Fibroblast of upper back skin (primary cell): ENCODE results near the gene MKNK2.
A peak's percentile ranks its signal among the peaks of the same experiment; 100 is the strongest.

Experiments used
- DNase-seq: peaks from one replicate; pipeline ENCODE4 v3.0.0-alpha.2; 2013

MKNK2 gene

GRCh38 chr19:2021453-2022140 is 29.4 kb downstream of the MKNK2 start:
- no peak for DNase-seq

GRCh38 chr19:2018752-2019151 is 32.3 kb downstream of the MKNK2 start:
- DNase-seq, result no peak

DNA sequence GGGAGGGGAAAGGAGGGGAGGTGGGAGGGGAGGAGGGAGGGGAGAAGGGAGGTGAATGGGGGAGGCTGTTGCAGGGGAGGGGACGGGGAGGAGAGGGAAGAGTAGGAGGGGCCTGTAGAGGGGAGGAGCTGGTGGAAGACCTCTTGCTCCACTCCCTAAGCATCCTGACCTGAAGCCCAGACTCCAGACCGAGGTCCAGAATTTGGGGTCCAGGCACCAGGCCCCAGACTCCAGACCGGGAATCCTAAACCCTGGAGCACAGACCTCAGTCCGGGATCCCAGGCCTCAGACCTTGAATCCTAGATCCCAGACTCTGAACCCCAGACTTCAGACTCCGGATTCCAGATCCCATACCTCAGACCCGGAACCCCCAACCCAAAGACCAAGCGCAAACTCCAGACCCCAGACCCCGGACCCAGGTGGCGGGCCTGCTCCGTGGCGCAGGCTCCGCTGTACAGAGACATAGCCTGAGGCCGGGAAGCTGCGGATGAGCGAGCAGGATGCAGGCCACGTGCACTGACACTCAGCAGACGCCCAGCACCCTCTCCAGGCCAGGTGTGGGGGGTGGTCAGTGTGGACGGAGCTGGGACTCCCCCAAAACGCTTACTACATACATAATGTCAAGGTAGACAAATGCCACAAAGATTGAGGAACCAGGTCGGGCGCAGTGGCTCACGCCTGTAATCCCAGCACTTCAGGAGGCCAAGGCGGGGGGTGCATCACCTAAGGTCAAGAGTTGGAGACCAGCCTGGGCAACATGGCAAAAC is 34.8 kb downstream of the MKNK2 start:
- peak; percentile 84 for DNase-seq

- peak; percentile 73 for DNase-seq
These were observed 35.5 kb downstream of the MKNK2 start, which contains the start of gene BTBD2 for GRCh38 chr19:2015608-2015950. Gene BTBD2, minus strand, starts transcription at chr19:2015714. Its CDS starts 11 bp downstream, at chr19:2015703.

GRCh38 chr19:2014731-2015607 is 36.1 kb downstream of the MKNK2 start:
- no peak for DNase-seq

GRCh38 chr19:2014131-2014571 is 36.9 kb downstream of the MKNK2 start:
- no peak for DNase-seq

DNA sequence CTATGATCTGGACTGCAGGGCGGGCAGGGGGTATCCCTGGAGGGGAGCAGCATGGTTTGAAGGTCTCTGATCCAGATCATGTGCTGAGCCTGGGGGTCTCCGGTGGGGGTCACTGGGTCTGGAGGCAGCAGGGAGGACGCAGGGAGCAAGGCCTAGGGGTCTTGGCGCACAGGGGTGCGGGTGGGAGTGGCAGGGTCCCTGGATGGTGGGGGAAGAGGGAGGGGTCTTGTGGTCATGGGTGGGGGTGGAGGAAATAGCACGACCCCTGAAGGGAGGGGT is 37.4 kb downstream of the MKNK2 start:
- DNase-seq, result no peak

DNA sequence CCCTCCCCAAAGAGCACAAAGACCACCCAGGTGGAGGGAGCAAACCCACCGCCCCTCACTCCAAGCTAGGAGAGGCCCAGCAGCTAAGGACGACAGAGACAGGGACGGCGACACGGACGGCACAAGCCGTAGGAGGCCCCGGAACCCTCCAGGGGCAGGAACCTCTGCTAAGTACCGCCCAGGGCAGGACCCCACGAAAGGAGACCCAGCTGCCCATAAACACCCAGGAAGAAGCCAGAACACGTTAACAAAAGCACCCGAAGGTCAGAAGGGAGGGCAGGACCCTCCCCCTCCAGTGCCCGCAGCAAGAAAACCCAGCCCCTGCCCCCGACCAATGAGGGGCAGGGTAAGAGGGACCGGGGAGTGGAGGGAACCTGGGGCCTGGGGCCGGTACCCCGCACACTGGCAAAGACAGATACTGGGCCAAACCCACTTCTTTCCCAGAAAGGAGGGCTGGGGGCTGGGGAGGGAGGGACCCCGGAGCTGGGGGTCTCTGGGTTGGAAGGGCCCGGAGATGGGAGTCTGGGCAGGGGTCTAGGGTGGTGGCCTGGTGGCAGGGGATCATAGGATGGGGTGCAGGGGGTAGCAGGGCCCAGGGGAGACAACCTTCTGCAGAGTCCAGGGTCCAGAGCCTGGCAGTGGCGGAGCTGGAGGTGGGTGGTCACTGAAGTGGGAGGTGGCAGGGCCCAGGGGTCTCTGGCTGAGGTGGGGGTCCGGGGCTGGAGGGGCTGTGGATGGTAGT is 37.9 kb downstream of the MKNK2 start:
- no peak for DNase-seq

DNA sequence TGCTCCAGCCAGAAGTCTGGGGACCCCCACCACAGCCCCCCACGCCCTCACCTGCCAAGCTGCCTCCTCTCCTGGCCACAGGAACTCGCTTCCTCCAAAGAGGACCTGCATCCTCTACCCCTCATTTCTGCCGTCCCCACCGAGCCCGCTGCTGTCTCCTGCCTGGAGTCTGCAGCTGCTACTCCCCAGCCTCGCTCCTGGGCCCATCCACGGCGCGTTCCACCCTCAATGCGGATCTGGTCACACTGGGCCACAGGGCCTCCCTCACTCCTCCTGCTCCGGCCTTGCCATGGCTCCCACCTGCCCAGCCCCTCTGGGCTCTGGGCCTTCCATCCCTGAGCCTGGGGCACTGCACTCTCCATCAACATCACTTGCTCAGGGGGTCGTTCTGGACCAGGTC is 39.9 kb downstream of the MKNK2 start:
- DNase-seq, result no peak

DNA sequence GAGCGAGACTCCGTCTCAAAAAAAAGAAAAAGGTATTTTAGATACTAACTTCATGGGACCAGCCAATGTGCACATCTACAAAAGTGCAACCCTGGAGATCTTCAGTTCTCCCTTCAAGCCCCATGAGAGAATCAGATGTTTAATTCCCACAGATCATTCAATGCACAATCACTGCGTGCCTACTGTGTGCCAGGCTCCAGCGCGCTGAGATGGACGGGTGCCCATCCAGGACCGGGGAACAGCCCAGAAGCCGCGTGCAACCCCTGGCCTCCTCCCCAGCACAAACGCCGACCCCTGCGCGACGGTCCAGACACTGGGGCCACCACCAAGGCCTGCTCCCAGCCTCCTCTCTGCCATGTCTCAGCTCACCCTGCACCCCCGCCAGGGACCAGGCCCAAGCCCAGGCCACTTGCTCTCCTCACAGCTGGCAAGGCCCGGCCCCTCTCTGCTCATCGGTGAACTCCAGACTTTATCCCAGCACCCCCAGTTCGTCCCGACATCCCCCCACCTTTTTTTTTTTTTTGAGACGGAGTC is 40.8 kb downstream of the MKNK2 start:
- DNase-seq, result no peak

DNA sequence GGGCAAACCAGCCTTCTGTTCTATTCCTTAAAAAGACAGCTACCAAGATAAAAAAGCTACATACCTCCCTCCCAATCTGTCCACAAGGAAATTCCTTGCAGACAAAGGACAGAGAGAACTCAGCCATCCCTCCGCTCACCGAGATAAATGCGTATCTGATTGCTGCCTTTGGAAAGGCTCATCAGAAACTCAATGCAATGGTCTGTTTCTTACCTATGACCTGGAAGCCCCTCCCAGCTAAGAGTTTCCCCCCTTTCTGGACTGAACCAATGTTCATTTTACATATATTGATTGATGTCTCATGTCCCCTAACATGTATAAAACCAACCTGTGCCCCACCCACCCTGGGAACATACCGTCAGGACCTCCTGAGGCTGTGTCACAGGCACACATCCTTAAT is 47.2 kb downstream of the MKNK2 start:
- no peak for DNase-seq

DNA sequence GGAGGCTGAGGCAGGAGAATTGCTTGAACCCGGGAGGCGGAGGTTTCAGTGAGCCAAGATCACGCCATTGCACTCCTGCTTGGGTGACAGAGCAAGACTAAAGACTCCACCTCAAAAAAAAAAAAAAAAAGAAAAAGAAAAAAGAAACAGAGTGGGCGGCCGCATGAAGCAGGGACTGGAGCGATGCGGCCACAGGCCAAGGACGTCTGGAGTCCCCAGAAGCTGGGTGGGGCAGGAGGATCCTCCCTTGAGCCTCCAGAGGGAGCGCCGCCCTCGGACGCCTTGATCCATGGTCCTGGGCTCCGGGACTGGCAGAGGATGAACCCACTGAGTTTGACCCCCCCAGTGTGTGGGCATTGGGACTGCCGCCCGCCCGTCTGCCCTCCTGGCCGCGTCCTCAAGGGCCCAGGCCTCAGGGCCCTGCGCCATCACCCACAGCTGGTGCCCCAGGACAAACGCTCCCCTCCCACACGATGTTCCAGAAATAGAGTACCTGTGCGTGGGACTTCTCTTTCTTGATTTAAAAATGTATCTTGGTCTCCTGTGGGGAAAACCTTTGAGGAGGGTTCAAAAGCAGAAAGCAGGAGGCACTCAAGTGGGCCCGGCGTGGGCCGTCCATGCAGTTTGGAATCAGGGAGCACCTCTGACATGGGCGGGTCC is 51.1 kb downstream of the MKNK2 start:
- no peak for DNase-seq

DNA sequence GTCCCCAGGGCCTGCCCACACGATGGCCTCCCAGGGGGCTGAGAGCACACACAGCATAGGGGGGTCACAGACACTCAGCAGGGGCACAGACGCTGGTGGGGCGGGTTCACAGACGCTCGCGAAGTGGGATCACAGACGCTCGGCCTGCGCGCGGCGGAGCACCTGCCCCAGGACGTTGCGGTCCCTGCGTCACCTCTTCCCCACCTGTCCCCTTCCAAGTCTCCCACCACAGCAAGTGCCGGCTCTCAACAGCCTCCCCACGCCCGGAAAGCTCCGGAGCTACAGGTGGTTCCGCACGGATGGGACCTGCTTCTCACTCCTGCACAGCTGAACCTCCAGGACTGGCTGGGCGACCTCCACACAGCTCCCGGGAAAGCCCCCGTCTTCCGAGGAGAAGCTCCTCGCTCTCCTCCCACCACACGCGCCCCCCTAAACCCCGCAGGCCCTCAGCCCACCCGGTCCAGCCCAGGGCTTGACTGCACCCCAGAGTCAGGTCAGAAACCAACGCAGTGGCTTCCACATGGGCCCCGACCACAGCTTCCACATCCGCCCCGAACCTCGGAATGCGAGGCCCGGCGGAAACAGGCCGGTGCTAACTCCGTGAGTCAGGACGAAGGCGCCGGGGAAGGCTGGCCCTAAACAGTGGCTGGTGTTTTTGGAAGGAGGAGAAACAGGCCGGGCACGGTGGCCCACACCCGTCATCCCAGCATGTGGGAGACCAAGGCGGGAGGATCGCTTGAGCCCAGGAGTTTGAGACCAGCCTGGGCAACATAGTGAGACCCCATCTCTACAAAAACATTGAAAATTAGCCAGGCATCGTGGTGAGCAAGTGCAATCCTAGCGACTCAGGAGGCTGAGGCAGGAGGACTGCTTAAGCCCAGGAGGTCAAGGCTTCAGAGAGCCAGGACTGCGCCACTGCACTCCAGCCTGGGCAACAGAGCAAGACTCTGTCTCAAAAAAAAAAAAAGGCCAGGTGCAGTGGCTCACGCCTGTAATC is 52.0 kb downstream of the MKNK2 start:
- DNase-seq, result no peak

GRCh38 chr19:1997353-1998233 is 53.5 kb downstream of the MKNK2 start:
- DNase-seq, result no peak

GRCh38 chr19:1992759-1993260 is 58.2 kb downstream of the MKNK2 start:
- DNase-seq, result no peak

DNA sequence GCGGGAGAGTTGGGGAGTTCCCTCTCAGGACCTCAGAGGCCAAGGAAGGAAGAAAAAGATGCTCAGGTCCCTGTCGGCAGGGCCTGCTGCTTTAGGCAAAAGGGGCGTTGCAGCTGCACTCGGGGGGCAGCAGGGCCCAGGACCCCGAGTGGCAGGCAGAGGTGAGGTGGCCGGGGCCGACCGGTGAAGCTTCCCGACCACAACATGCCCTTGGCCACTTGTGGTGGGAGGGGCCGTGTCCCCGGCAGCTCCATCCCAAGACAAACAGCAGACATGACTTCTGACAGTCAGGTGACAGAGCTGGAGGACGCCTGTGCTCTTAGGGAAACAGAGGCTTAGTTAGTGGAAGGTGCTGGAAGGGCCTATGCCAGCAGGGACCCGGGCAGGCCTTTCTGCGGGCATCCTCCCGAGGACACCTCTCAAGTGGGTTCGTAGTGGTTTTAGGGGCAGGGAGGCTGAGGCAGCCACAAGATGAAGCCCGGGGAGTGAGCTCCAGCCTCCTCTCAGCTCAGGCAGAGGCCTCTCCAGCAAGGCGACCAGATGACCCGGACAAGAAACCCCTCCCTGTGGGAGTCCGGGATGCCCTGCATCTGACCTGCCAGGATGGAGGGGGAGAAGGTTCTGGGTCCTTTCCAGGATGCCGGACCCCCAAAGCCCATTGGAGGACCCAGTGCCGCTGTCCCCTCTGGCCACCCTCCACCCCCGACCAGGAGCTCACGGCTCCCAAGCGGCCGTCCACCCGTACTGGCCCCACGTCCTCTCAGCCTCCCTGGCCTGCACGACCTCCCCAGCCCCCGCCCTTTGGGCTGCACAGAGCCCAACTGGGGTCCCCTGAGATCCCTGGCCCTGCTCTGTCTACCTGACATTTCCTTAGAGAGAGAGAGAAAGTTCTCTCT is 59.8 kb downstream of the MKNK2 start:
- DNase-seq, result no peak

DNA sequence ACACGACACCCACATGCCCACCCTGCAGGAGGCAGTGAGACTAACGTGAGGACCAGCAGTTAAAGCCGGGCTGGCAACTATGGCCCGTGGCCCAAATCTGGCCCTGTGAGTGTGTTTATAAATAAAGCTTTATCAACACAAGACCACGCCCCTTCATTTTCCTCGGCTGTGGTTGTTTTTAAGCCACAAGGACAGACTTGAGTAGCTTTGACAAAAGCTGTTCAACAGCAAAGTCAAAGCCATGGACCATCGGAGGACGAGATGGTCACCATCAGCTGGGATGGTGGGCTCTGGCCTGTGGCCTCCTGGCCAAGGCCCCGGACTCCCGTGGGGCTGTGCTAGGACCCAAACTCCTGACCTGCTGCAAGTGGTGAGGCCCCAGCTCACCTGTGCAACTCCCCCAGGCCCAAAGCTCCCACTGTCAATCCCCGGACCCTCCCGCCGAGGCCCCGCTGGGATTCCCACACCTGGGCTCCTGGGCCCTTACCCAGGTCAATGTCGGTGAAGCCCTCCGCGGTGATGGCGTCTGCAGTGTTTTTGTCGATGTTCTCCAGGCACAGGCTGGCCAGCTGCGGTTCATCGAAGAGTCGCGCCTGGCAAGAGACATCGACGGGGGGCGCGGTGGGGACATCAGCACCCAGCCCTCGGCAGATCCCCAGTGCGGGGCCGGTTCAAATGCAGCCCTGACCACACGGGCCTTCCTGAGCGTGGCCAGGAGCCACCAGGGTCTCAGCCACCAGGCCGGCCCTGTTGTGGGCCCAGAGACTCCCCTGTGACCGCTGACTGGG is 60.6 kb downstream of the MKNK2 start:
- DNase-seq, result no peak
